H1 (cell line): Measurements from ENCODE around the gene TNNC1. TPM values are rescaled to one million over a fixed set of nuclear protein-coding genes. Genes with fewer than 3 reads are reported as not detected.

ENCODE experiments used
- BACH1 ChIP-seq: IDR thresholded peaks from 2 replicates; pipeline ENCODE4 v1.6.1; 2012; ENCODE audit warnings: low read length, improper control_type of control experiment
- BCL11A ChIP-seq, 2 experiments: IDR thresholded peaks; one replicate each; pipeline ENCODE4 v1.6.1; 2011; ENCODE audit warnings: low read depth in 2 of 2, low read length in 2 of 2, mild to moderate bottlenecking in 2 of 2
- CBX8 ChIP-seq: fragments of 300-800, 300-1000 bp; sonication (generic); IDR thresholded peaks from 2 replicates; pipeline ENCODE4 v1.7.1; 2016; ENCODE audit warnings: low read depth, low read length, borderline replicate concordance
- EP300 ChIP-seq, 2 experiments: IDR thresholded peaks; 1 replicate in 1 of 2; 2 replicates in 1 of 2; pipeline ENCODE4 v1.6.1; 2011 to 2012; ENCODE audit warnings: low read depth in 2 of 2, low read length in 2 of 2, mild to moderate bottlenecking in 2 of 2, borderline replicate concordance in 1 of 2, inconsistent platforms in 1 of 2, moderate library complexity in 1 of 2
- EZH2 ChIP-seq: fragments of 200-600 bp; sonication (generic); IDR thresholded peaks from 2 replicates; pipeline ENCODE4 v1.7.1; 2012; ENCODE audit warnings: low read depth, mild to moderate bottlenecking, moderate library complexity, low read length, inconsistent platforms; ENCODE audit not compliant: severe bottlenecking
- HDAC2 ChIP-seq, 2 experiments: fragments of 300-600 bp in 1 of 2; sonication (generic) in 1 of 2; IDR thresholded peaks; 2 replicates each; pipeline ENCODE4 v1.6.1; 2011 to 2012; ENCODE audit warnings: low read depth in 2 of 2, low read length in 2 of 2, mild to moderate bottlenecking in 2 of 2, moderate library complexity in 2 of 2, borderline replicate concordance in 1 of 2, inconsistent platforms in 1 of 2
- POLR2AphosphoS5 ChIP-seq: IDR thresholded peaks from 2 replicates; pipeline ENCODE4 v1.6.1; 2011; ENCODE audit warnings: low read depth, low read length
- POU5F1 ChIP-seq: IDR thresholded peaks from 2 replicates; pipeline ENCODE4 v1.6.1; 2011; ENCODE audit warnings: low read depth, mild to moderate bottlenecking, low read length, moderate library complexity
- SP1 ChIP-seq: IDR thresholded peaks from 2 replicates; pipeline ENCODE4 v1.6.1; 2011; ENCODE audit warnings: low read depth, low read length
- TCF12 ChIP-seq: IDR thresholded peaks from 2 replicates; pipeline ENCODE4 v1.6.1; 2011; ENCODE audit warnings: low read depth, mild to moderate bottlenecking, low read length
- polyA plus RNA-seq, 7 experiments: library from polyadenylated mRNA; depleted of rRNA in 3 of 7; stranded (reverse) in 5 of 7; unstranded in 2 of 7; fragments of >200 nt in 5 of 7; fragments of 200-250 nt in 2 of 7; gene quantifications; 1 replicate in 5 of 7; 2 replicates in 1 of 7; 4 replicates in 1 of 7; pipeline versions ENCODE4 v1.2.1 to v1.2.3, GENCODE V29; 2011 to 2013; ENCODE audit warnings: missing spikeins in 2 of 7, mixed read lengths in 2 of 7
- total RNA-seq: library from RNA; stranded (reverse); fragmentation: NEBNext Ultra II Directional; extraction: Animal tissue kit (Norgen Biotek cat#: 25700); gene quantifications from 2 replicates; pipeline ENCODE4 v1.2.1, GENCODE V29; 2021
- TF ChIP-seq, protein P1 (sequence below): fragments of 300-600 bp; sonication (generic); IDR thresholded peaks from 2 replicates; pipeline ENCODE4 v1.7.1; 2012; ENCODE audit warnings: low read length, moderate library complexity, mild to moderate bottlenecking, inconsistent platforms; ENCODE audit not compliant: insufficient replicate concordance

The TNNC1 gene
- total and polyA plus RNA-seq, 2 of the 8 experiments (the other 6 are each of a cell fraction or from before 2014, with no cell fraction given), result 5.8 to 16.4 TPM

DNA sequence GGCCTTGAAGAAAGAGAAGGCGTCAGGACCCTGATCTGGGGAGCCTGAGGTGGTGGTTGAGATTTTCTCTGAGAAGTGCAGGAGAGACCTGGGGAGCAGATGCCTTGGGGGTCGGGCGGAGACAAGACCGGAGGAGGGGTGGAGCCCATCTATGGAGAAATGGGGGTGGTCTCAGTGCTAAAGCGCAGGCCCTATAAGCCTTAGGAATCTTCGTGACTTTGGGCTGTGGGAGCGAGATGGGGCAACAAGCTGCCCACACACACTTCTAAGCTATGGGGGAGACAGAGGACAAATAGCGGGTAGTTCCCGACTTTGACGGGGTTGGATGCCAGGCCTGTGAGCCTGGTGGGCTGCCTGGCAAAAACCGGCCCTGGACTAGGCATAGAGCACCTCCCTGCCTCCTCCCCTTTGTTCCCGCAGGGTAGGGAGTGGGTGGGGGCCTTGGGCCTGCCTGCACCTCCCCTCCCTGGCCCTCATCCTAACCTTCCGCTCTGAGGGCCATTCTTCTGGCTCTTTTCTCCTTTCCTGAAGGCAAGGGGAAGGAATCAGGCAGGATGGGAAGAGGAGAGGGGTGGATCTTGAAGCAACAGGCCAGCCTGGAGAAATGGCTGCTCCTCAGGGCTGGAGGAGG lies 2.4 kb upstream of the TNNC1 start (continued):
- TF ChIP-seq BACH1 (no peak), SP1 (no peak), TCF12 (no peak), HDAC2 (IDR thresholded peaks at IDR 0.05; ENCODE audit: borderline replicate concordance in 1 of 2, low read depth in 2 of 2, low read length in 2 of 2) (0 out of 4 replicates have a peak, but pooled peaks of 1 of the 2 experiments have one; percentile 31), EZH2 (no peak), EP300 (IDR thresholded peaks at IDR 0.05; ENCODE audit: borderline replicate concordance in 1 of 2, low read depth in 2 of 2, low read length in 2 of 2) (no peak), CBX8 (no peak), POLR2AphosphoS5 (peak; percentile 34; the same call in 1 of the 2 replicates), POU5F1 (no peak), BCL11A (IDR thresholded peaks at IDR 0.05; ENCODE audit: low read depth in 2 of 2, low read length in 2 of 2) (no peak)
- TF ChIP-seq, protein P1, sequence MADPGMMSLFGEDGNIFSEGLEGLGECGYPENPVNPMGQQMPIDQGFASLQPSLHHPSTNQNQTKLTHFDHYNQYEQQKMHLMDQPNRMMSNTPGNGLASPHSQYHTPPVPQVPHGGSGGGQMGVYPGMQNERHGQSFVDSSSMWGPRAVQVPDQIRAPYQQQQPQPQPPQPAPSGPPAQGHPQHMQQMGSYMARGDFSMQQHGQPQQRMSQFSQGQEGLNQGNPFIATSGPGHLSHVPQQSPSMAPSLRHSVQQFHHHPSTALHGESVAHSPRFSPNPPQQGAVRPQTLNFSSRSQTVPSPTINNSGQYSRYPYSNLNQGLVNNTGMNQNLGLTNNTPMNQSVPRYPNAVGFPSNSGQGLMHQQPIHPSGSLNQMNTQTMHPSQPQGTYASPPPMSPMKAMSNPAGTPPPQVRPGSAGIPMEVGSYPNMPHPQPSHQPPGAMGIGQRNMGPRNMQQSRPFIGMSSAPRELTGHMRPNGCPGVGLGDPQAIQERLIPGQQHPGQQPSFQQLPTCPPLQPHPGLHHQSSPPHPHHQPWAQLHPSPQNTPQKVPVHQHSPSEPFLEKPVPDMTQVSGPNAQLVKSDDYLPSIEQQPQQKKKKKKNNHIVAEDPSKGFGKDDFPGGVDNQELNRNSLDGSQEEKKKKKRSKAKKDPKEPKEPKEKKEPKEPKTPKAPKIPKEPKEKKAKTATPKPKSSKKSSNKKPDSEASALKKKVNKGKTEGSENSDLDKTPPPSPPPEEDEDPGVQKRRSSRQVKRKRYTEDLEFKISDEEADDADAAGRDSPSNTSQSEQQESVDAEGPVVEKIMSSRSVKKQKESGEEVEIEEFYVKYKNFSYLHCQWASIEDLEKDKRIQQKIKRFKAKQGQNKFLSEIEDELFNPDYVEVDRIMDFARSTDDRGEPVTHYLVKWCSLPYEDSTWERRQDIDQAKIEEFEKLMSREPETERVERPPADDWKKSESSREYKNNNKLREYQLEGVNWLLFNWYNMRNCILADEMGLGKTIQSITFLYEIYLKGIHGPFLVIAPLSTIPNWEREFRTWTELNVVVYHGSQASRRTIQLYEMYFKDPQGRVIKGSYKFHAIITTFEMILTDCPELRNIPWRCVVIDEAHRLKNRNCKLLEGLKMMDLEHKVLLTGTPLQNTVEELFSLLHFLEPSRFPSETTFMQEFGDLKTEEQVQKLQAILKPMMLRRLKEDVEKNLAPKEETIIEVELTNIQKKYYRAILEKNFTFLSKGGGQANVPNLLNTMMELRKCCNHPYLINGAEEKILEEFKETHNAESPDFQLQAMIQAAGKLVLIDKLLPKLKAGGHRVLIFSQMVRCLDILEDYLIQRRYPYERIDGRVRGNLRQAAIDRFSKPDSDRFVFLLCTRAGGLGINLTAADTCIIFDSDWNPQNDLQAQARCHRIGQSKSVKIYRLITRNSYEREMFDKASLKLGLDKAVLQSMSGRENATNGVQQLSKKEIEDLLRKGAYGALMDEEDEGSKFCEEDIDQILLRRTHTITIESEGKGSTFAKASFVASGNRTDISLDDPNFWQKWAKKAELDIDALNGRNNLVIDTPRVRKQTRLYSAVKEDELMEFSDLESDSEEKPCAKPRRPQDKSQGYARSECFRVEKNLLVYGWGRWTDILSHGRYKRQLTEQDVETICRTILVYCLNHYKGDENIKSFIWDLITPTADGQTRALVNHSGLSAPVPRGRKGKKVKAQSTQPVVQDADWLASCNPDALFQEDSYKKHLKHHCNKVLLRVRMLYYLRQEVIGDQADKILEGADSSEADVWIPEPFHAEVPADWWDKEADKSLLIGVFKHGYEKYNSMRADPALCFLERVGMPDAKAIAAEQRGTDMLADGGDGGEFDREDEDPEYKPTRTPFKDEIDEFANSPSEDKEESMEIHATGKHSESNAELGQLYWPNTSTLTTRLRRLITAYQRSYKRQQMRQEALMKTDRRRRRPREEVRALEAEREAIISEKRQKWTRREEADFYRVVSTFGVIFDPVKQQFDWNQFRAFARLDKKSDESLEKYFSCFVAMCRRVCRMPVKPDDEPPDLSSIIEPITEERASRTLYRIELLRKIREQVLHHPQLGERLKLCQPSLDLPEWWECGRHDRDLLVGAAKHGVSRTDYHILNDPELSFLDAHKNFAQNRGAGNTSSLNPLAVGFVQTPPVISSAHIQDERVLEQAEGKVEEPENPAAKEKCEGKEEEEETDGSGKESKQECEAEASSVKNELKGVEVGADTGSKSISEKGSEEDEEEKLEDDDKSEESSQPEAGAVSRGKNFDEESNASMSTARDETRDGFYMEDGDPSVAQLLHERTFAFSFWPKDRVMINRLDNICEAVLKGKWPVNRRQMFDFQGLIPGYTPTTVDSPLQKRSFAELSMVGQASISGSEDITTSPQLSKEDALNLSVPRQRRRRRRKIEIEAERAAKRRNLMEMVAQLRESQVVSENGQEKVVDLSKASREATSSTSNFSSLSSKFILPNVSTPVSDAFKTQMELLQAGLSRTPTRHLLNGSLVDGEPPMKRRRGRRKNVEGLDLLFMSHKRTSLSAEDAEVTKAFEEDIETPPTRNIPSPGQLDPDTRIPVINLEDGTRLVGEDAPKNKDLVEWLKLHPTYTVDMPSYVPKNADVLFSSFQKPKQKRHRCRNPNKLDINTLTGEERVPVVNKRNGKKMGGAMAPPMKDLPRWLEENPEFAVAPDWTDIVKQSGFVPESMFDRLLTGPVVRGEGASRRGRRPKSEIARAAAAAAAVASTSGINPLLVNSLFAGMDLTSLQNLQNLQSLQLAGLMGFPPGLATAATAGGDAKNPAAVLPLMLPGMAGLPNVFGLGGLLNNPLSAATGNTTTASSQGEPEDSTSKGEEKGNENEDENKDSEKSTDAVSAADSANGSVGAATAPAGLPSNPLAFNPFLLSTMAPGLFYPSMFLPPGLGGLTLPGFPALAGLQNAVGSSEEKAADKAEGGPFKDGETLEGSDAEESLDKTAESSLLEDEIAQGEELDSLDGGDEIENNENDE, result no peak
